HuH-7 (cell line): ENCODE results near the gene OXSR1.
"Not testable (repeated sequence)": the region's sequence is repeated elsewhere in the genome, so short reads cannot be mapped to it uniquely, and the experiment has no call there.

Source experiments
- DNase-seq: peaks from one replicate; pipeline ENCODE4 v3.0.0; 2011; ENCODE audit warnings: low spot score

Gene OXSR1

DNA sequence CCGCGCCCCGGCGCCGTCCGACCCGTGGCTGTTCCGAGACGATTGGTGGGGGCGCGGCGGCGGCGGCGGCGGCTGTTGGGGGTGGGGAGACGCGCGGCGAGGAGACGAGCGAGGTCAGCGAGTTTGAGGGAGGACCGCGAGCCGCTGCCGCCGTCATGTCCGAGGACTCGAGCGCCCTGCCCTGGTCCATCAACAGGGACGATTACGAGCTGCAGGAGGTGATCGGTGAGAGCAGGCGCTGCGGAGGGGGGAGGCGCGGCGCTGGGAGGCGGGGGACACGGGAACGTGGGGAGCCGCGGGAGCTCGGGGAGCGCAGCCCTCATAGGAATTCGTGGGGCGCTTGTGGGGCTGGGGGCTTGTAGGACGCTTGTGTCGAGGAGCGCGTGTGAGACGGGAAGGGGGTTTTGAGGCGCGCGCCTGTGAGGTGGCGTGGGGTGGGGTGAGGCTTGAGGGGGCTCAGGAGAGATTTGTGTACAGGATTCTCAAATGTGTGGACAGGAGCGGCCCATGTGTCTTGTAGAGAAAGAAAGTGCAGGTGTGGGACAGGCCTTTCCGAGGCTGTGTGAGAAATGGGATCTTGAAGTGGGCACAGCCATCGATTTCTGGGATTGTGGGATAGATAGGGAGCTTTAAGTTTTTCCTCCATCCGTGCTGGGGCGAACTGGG lies 518 bp downstream of the OXSR1 start:
- peak; percentile 49 for DNase-seq

DNA sequence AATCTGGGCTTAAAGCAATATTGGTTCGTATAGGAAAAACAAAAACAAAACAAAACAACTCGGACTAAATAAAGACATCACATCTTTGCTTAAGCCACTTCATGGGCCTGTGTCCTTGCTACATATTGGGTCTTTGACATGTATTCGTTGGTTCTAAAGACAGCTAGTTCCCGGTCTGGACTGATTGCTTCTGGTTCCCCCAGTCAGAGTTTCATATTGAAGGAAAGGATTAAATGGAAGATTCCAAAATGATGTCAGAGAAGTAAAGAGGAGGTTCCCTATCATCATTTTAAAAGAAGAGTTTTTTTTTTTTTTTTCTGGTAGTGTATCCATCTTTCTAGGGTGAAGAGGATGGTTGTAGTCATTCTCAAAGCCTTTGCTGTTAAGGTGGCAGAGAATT lies 2.3 kb downstream of the OXSR1 start:
- no peak for DNase-seq

- no peak for DNase-seq
Observed at GRCh38 chr3:38168151-38169026, 3.1 kb downstream of the OXSR1 start.

- DNase-seq = no peak
Observed at GRCh38 chr3:38169027-38169317, 3.6 kb downstream of the OXSR1 start.

DNA sequence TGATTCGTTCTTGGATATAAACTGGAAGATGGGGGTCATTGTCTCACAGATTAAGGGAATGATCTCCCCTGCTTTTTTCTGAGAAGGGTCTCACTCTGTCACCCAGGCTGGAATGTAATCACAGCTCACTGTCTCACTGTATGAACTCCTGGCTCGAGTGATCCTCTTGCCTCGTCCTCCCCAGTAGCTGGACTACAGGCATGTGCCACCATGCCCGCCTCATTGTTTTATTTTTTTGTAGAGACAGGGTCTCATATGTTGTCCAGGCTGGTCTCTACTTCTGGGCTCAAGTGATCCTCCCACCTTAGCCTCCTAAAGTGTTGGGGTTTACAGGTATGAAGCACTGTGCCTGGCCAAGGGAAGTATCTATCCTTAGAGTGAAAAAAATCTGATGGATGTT lies 5.4 kb downstream of the OXSR1 start:
- DNase-seq = no peak

DNA sequence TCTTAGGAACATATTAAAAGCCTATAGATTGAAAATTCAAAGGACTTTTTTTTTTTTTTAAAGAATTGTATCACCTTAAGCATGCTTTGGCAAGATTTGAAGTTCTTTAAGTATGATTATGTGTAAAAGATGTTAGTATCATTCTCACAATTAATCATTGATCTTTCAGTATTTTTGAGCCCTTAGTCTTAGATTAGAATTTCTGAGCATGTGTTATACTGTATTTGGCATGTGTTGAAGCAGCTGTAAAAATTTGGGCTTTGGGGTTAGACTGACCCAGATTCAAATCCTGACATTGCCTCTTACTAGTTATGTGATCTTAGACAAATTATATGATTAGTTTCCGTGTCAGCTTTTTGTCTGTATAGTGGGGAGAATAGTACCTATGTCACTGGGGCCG lies 6.3 kb downstream of the OXSR1 start:
- DNase-seq = no peak

DNA sequence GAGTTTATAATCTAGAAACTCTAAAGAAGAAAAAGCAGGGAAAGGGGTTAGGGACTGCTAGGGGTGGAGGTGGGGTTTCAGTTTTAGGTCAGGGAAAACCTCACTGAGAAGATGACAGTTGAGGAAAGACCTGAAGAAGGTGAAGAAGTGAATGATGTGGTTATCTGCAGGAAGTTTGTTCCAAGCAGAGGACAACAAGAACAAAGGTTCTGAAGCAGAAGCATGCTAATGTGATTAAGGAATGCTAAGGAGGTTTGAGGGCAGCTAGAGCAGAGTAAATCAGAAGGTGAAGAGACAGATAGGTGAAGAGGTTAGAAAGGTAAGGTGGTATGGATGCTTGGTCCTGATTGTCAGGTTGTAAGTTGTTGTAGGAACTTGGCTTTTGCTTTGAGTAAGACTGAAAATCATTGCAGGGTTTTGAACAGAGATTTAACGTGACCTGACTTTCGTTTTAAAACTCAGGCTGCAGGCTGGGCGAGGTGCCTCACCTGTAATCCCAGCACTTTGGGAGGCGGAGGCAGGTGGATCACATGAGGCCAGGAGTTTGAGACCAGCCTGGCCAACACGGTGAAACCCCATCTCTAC lies 8.6 kb downstream of the OXSR1 start:
- no peak for DNase-seq

DNA sequence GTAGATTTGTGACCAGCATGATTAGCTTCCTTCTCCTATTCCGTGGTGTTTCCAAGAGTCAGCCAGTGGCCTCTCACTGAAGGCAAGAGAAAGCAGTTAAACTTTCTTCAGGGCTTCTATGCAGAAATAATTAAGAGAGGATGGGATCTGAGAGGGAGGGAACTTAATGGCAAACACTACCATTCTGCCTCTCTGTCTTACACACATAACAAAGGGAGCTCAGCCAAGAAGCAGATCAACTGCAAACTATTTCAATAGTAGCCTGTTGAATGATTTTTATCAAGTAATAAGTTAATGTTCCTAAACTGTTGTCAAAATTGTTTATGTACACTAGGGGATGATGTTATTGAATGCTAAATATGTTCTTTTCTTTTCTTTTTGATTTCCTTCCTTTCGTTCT lies 11.8 kb downstream of the OXSR1 start:
- no peak for DNase-seq

GRCh38 chr3:38186781-38187180 lies 21.4 kb downstream of the OXSR1 start:
- DNase-seq = no peak

- DNase-seq = no peak
Observed at GRCh38 chr3:38190481-38190881, 25.1 kb downstream of the OXSR1 start.

DNA sequence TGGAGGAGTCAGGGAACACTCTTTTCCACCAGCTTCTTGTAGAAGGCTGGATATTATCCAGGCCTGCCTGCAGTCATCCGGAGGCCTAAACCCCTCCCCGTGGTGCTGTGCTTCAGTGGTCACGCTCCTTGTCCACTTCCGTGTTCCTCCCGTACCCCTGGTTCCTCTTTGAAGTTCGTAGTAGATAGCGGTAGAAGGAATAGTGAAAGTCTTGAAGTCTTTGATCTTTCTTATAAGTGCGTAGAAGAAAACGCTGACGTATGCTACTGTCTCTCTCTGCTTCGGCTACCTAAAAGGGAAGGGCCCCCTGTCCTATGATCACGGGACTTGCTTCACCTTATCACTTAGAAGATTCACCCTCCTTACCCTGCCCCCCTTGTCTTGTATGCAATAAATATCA lies 37.6 kb downstream of the OXSR1 start:
- not testable (repeated sequence) for DNase-seq

- no peak for DNase-seq
Observed at GRCh38 chr3:38203690-38204089, 38.4 kb downstream of the OXSR1 start.

GRCh38 chr3:38204599-38205471 lies 39.5 kb downstream of the OXSR1 start:
- DNase-seq = no peak

DNA sequence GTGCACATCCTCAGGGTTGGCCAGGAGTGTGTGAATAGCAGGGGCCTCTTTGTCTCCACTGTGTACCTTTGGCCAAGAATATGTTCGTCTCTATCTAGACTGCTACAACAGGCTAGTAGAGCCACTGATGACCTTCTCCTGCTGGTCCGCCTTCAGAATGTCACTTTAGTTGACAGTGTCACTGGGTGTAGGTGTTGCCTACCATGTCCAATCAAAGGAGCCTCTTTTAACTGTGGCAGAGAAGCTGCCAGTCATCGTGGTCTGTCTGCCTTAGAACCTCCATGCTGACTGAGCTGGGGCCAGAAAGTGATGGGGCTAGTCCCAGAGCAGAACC lies 40.1 kb downstream of the OXSR1 start:
- no peak for DNase-seq

DNA sequence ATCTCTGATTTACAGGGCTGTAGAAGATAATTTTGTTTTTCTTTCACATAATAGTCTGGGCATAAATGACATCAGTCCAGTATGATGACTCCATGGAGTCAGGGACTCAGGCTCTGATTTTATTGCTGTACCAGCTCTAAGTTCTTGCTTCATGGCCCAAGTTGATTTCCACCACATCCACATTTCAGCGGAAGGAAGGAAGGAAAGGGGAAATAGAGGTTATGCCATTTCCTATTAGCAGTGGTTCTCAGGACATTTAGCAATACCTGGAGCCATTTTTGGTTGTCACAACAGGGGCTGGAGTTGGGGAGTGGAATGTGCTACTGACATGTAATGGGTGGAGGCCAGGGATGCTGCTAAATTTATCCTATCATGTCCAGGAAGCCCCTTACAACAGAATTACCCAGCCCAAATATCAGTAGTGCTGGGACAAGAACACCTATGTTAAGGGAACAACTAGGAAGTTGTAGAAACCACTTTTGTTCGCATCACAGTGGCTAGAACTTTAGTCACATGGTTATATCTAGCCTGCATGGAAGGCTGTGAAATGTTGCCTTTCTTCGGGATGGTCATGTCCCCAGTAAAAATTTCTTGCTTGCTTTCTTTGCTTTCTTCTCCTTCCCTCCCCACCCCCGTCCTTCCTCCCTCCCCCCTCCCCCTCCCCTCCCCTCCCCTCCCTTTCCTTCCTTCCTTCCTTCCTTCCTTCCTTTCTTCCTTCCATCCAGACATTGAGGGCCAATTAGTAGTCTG lies 42.1 kb downstream of the OXSR1 start:
- no peak for DNase-seq

DNA sequence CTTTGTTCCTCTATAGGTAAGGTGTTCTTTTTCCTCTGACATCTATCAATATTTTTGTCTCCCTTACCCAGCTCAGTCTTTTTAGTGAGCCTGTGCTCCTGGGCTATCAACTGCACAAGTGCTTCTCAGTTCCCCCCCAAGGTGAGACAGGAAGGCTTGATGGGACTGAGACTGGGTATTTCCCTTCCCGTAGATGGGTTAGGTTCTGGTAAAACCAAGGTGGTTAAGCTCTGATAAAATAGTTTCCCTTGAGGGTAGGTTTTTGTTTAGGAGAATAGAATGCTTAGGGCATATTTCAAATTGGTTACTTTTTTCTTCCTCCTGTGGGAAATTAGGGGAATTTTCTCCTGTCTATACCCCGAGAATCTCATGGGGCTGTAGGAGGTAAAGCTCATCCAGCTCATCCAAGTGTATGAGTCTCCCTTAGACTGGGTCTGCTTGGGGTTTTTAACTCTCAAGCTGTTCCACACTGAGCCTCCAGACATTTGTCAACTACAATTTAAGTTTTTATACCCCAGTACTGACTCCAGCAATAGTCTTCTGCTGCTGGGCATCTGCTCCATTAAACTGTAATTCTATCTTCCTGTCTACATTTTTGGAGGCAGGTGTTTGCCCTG lies 44.9 kb downstream of the OXSR1 start:
- no peak for DNase-seq

- DNase-seq = no peak
Observed at GRCh38 chr3:38212141-38212540, 46.8 kb downstream of the OXSR1 start.

GRCh38 chr3:38214560-38214959 lies 49.2 kb downstream of the OXSR1 start:
- DNase-seq = no peak

DNA sequence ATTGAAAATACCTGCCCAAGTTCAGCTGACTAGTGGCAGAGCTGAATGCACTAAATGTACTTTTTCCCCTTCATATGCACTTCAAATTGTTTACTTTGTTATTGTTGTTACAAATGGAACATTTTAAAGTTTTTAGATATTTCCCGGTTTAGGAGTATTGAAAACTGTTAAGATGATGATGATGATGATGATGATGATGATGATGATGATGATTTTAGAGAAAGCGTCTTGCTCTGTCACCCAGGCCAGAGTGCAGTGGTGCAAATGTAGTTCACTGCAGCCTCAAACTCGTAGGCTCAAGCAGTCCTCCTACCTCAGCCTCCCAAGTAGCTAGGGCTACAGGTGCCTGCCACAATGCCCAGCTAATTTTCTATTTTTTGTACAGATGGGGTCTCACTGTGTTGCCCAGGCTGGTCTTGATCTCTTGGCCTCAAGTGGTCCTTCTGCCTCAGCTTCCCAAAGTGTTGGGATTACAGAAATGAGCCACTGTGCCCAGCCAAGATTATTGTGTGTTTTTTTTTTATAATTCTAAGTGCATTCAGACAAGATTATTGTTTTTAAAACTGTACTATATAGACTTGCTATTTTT lies 54.4 kb downstream of the OXSR1 start:
- DNase-seq = no peak

DNA sequence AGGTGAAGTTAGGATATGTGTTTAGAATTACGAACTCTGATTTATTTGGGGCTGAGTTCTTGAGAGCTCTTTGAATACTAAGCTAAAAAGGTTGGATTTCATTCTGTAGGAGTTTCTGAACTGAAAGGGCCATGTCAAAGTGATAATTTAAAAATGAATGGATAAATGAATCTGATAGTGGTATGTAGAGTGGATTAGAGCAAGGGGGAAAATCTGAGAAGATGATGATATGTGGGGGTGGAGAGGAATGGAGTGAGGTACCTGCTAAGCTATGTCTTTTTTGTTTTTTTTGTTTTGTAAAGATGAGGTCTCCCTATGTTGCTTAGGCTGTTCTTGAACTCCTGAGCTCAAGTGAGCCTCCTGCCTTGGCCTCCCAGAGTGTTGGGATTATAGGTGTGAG lies 55.7 kb downstream of the OXSR1 start:
- no peak for DNase-seq

DNA sequence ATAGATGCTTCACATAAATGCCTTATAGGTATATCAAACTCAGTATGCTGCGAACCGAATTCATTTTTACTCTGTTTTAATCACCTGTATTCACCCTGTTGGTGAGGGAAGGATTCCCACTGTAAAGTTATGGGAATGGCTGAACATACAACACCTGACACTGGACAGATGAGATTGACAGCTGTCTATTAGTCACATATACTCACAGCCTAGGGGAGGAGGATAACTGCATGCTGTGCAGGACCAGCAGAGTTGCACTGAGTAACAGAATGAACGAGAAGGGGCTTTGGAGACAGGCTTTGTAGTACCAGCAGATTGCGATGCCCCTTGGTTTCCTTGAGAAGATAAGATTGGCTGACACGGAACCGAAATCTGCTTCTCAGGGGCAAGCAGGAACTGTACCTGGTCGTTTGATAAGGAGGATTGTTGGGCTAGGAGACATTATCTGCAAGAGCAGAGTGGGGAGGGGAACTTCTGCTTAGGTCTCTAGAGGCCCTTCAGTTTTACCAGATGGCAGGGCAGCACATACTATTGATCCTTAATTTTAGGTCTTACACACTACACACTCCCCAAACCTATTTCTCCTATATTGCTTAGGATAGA lies 56.8 kb downstream of the OXSR1 start:
- no peak for DNase-seq
